IMR-90 (cell line): ENCODE data around the gene POMT1. TPM values are rescaled to one million over a fixed set of nuclear protein-coding genes. Genes with fewer than 3 reads are reported as not detected.
A peak's percentile ranks its signal among the peaks of the same experiment; 100 is the strongest.

Source experiments
- ATAC-seq: fragments of 200-7000 bp; cut with Tn5 transposase; 2 replicates; pipeline ENCODE4 v1.9.1; 2020; ENCODE audit warnings: low read depth, mild to moderate bottlenecking, moderate library complexity
- BruUV-seq: library from RNA; stranded (reverse); fragments of 400-500 nt; replicated peaks from 2 replicates; lab custom pipeline; 2021; lab: Mats Ljungman, UMichigan
- CTCF ChIA-PET: fragments of 300-600 bp; formaldehyde crosslinking; extraction: SDS; loops from one replicate; lab custom pipeline; 2021; ENCODE audit warnings: antibody characterized with exemption; lab: Yijun Ruan, JAX
- POLR2A ChIA-PET: fragments of 300-600 bp; sonication (Branson Sonifier 250); formaldehyde crosslinking; loops from one replicate; lab custom pipeline; 2022; ENCODE audit warnings: antibody characterized with exemption; ENCODE audit not compliant: unreplicated experiment; lab: Charles Lee
- DNase-seq: peaks from one replicate; pipeline ENCODE4 v3.0.0; 2013
- H2AFZ ChIP-seq: replicated peaks from 2 replicates; pipeline ENCODE3; 2013; ENCODE audit warnings: low read length, mild to moderate bottlenecking; ENCODE audit not compliant: poor library complexity
- H2AK5ac ChIP-seq: 2 replicates; pipeline ENCODE4 v1.6.1; 2013; ENCODE audit warnings: low read depth, low read length, inconsistent platforms
- H2AK9ac ChIP-seq: replicated peaks from 2 replicates; pipeline ENCODE3; 2013; ENCODE audit warnings: mild to moderate bottlenecking, low read depth, low read length, moderate library complexity; ENCODE audit not compliant: poor library complexity
- H2BK120ac ChIP-seq: 2 replicates; pipeline ENCODE4 v1.6.1; 2013; ENCODE audit warnings: low read depth, low read length, inconsistent platforms
- H2BK15ac ChIP-seq: 3 replicates; pipeline ENCODE4 v1.6.1; 2013; ENCODE audit warnings: low read depth, low read length, inconsistent platforms
- H2BK20ac ChIP-seq: 2 replicates; pipeline ENCODE4 v1.6.1; 2013; ENCODE audit warnings: low read depth, mild to moderate bottlenecking, inconsistent platforms, low read length, moderate library complexity
- H2BK5ac ChIP-seq: 2 replicates; pipeline ENCODE4 v1.6.1; 2013; ENCODE audit warnings: mild to moderate bottlenecking, low read depth, low read length, inconsistent platforms; ENCODE audit not compliant: poor library complexity, severe bottlenecking
- H3K14ac ChIP-seq: replicated peaks from 2 replicates; pipeline ENCODE4 v1.6.1; 2013; ENCODE audit warnings: low read depth, low read length, inconsistent platforms
- H3K18ac ChIP-seq: 2 replicates; pipeline ENCODE4 v1.6.1; 2013; ENCODE audit warnings: low read depth, low read length, control low read depth
- H3K23ac ChIP-seq: 2 replicates; pipeline ENCODE4 v1.6.1; 2013; ENCODE audit warnings: low read depth, low read length, inconsistent platforms
- H3K27ac ChIP-seq: 2 replicates; pipeline ENCODE4 v1.5.1; 2013; ENCODE audit warnings: mild to moderate bottlenecking, control low read depth, low read length; ENCODE audit not compliant: insufficient read depth
- H3K27me3 ChIP-seq: 2 replicates; pipeline ENCODE4 v1.6.1; 2013; ENCODE audit warnings: low read length; ENCODE audit not compliant: control insufficient read depth, insufficient read depth
- H3K36me3 ChIP-seq: 2 replicates; pipeline ENCODE4 v1.6.1; 2013; ENCODE audit warnings: low read length, mixed read lengths; ENCODE audit not compliant: control insufficient read depth, insufficient read depth
- H3K4ac ChIP-seq: 2 replicates; pipeline ENCODE4 v1.6.1; 2013; ENCODE audit warnings: low read depth, low read length, inconsistent platforms
- H3K4me1 ChIP-seq: 2 replicates; pipeline ENCODE4 v1.6.1; 2013; ENCODE audit warnings: low read length, mixed read lengths; ENCODE audit not compliant: control insufficient read depth, insufficient read depth
- H3K4me2 ChIP-seq: 2 replicates; pipeline ENCODE4 v1.6.1; 2013; ENCODE audit warnings: low read depth, mild to moderate bottlenecking, control low read depth, low read length, moderate library complexity
- H3K4me3 ChIP-seq: 2 replicates; pipeline ENCODE4 v1.5.1; 2013; ENCODE audit warnings: low read depth, mild to moderate bottlenecking, control low read depth, low read length, moderate library complexity; ENCODE audit not compliant: insufficient read depth
- H3K56ac ChIP-seq: 2 replicates; pipeline ENCODE4 v1.6.1; 2013; ENCODE audit warnings: low read length, inconsistent platforms; ENCODE audit not compliant: insufficient read depth; ENCODE audit errors: extremely low read depth
- H3K79me1 ChIP-seq, 2 experiments: 2 replicates each; pipeline ENCODE4 v1.6.1; 2013; ENCODE audit warnings: low read length in 2 of 2, inconsistent platforms in 1 of 2, low read depth in 1 of 2
- H3K9ac ChIP-seq: 2 replicates; pipeline ENCODE4 v1.6.1; 2013; ENCODE audit warnings: low read depth, low read length, control low read depth
- H3K9me1 ChIP-seq: 2 replicates; pipeline ENCODE4 v1.6.1; 2013; ENCODE audit warnings: low read length, inconsistent platforms; ENCODE audit not compliant: insufficient read depth
- H3K9me3 ChIP-seq: 2 replicates; pipeline ENCODE4 v1.6.1; 2013; ENCODE audit warnings: low read length; ENCODE audit not compliant: control insufficient read depth, insufficient read depth
- H4K20me1 ChIP-seq: 2 replicates; pipeline ENCODE4 v1.6.1; 2013; ENCODE audit warnings: low read length, inconsistent platforms; ENCODE audit not compliant: insufficient read depth
- H4K5ac ChIP-seq: 2 replicates; pipeline ENCODE4 v1.6.1; 2013; ENCODE audit warnings: mild to moderate bottlenecking, low read depth, low read length, control low read depth
- H4K8ac ChIP-seq, 2 experiments: 2 replicates each; pipeline ENCODE4 v1.6.1; 2013; ENCODE audit warnings: low read depth in 2 of 2, low read length in 2 of 2, control low read depth in 1 of 2, inconsistent platforms in 1 of 2
- H4K91ac ChIP-seq: 2 replicates; pipeline ENCODE4 v1.6.1; 2013; ENCODE audit warnings: low read depth, low read length, inconsistent platforms; ENCODE audit not compliant: insufficient read depth
- BHLHE40 ChIP-seq: fragments of 150-350 bp; IDR thresholded peaks from 2 replicates; pipeline ENCODE4 v1.6.1; 2016; ENCODE audit warnings: mild to moderate bottlenecking, low read depth, low read length
- CHD1 ChIP-seq: IDR thresholded peaks from 2 replicates; pipeline ENCODE4 v1.6.1; 2012; ENCODE audit warnings: low read depth, low read length, improper control_type of control experiment
- CTCF ChIP-seq: conservative IDR thresholded peaks from 2 replicates; pipeline ENCODE4 v1.5.1; 2012; ENCODE audit warnings: mild to moderate bottlenecking, low read depth, low read length, improper control_type of control experiment
- MAFK ChIP-seq: IDR thresholded peaks from 2 replicates; pipeline ENCODE4 v1.6.1; 2012; ENCODE audit warnings: low read depth, low read length, improper control_type of control experiment
- MAZ ChIP-seq: IDR thresholded peaks from 2 replicates; pipeline ENCODE4 v1.6.1; 2012; ENCODE audit warnings: low read depth, mild to moderate bottlenecking, low read length, improper control_type of control experiment, moderate library complexity, borderline replicate concordance
- MXI1 ChIP-seq: IDR thresholded peaks from 2 replicates; pipeline ENCODE4 v1.6.1; 2012; ENCODE audit warnings: low read depth, mild to moderate bottlenecking, low read length, moderate library complexity, borderline replicate concordance
- RAD21 ChIP-seq: IDR thresholded peaks from 2 replicates; pipeline ENCODE4 v1.6.1; 2012; ENCODE audit warnings: low read length, improper control_type of control experiment
- WGBS, 2 experiments: methylation state at CpG; one replicate each; pipeline versions ENCODE4 v1.1.5 to v1.1.7; 2013; ENCODE audit warnings: missing lambda C conversion rate in 2 of 2; ENCODE audit not compliant: insufficient read length in 1 of 2; ENCODE audit errors: extremely low coverage in 2 of 2; 5-methylcytosine and 5-hydroxymethylcytosine counted together
- dilution Hi-C: fragments of 300-500 bp; cut with HindIII; formaldehyde crosslinking; loops from one replicate; pipeline ENCODE4 v1.14.3; 2018; ENCODE audit warnings: low sequenced_read_pairs; ENCODE audit not compliant: unreplicated experiment
- in situ Hi-C: fragments of 300-500 bp; cut with MboI; formaldehyde crosslinking; loops from 3 replicates; pipeline ENCODE4 v1.14.3; 2019; ENCODE audit warnings: low sequenced_read_pairs, inconsistent platforms, mixed read lengths
- intact Hi-C: fragments of 100-400 bp; cut with micrococcal nuclease; formaldehyde crosslinking; loops from 2 replicates; pipeline ENCODE4 v1.10.0; 2022
- polyA plus RNA-seq, 3 experiments: library from polyadenylated mRNA; depleted of rRNA; stranded (reverse); fragments of >200 nt; gene quantifications; 2 replicates each; pipeline ENCODE4 v1.2.3, GENCODE V29; 2012; ENCODE audit warnings: low replicate concordance in 1 of 3
- total RNA-seq: library from RNA; depleted of rRNA; stranded (reverse); fragments of >200 nt; gene quantifications from 2 replicates; pipeline ENCODE4 v1.2.3, GENCODE V29; 2012

The POMT1 gene
- total and polyA plus RNA-seq, 2 of the 4 experiments (the other 2 are of a cell fraction) = 24.2 to 36.5 TPM

- Histone ChIP-seq H3K9me1 (no peaks in the 10 kb centered on the region), H4K91ac (no peak overlapping the region), H3K4me1 (no peaks in the 10 kb centered on the region), H3K9me3 (no peaks in the 10 kb centered on the region), H3K9ac (no peak overlapping the region), H4K5ac (no peak overlapping the region), H2AK5ac (no peak overlapping the region), H3K27me3 (no peaks in the 10 kb centered on the region), H2BK20ac (no peak overlapping the region), H3K79me1 (peaks cover 20 to 46% of the 10 kb centered on the region in 2 experiments), H2BK5ac (no peak overlapping the region), H3K14ac (no peak overlapping the region), H3K27ac (no peak overlapping the region), H2AK9ac (no peak overlapping the region), H4K8ac (no peak overlapping the region), H4K20me1 (peaks cover 8% of the 10 kb centered on the region; the same call in 1 of the 2 replicates), H2BK15ac (no peak overlapping the region), H3K4me3 (no peak overlapping the region), H2AFZ (no peak overlapping the region), H3K56ac (no peak overlapping the region), H3K23ac (no peak overlapping the region), H3K4ac (no peak overlapping the region), H3K18ac (no peak overlapping the region), H3K36me3 (peaks cover 92% of the 10 kb centered on the region), H3K4me2 (no peak overlapping the region), H2BK120ac (no peak overlapping the region)
- TF ChIP-seq RAD21 = no peak
- no peak for TF ChIP-seq MAZ
- no peak for TF ChIP-seq MAFK
- TF ChIP-seq MXI1 = no peak
- no peak for TF ChIP-seq BHLHE40
- TF ChIP-seq CTCF = no peak
- TF ChIP-seq CHD1 = no peak
- TSS peak; percentile 14 for BruUV-seq
- CTCF ChIA-PET = no interaction called here
- intact Hi-C loops = no loop called here
- in situ Hi-C loops = no loop called here
- dilution Hi-C loops = no loop called here
- DNase-seq = no peak
- POLR2A ChIA-PET = no interaction called here
- 75% methylated on average over 7 of the region's 8 CpGs; no CpG with 5 or more reads in 1 of the 2 experiments for WGBS, 2 experiments
- no peak for ATAC-seq
These were observed 12.2 kb upstream of the POMT1 start for GRCh38 chr9:131490514-131490913.
